ENCODE measurements around the gene TTC34.

TTC34 gene

GRCh38 chr1:2834146-2834475, 32.6 kb upstream of the TTC34 start:
- TF ChIP-seq CTCF (IDR thresholded peaks at IDR 0.05; ENCODE audit: low read depth, low read length) (no peak), EZH2phosphoT487 (IDR thresholded peaks at IDR 0.05; ENCODE audit: low read depth) (no peak)
- H4K20me1 ChIP-seq (ENCODE audit: insufficient read depth, low read length), result no peaks in the 10 kb centered on the region
- H3K27me3 ChIP-seq (ENCODE audit: low read depth, low read length), result no peaks in the 10 kb centered on the region
- no peak overlapping the region for H2AFZ ChIP-seq (ENCODE audit: low read depth, low read length)
- H3K27ac ChIP-seq (ENCODE audit: low read length), result no peak overlapping the region
- no peak overlapping the region for H3K4me3 ChIP-seq (ENCODE audit: low read length)
- H3K4me2 ChIP-seq (ENCODE audit: low read length), result no peak overlapping the region
- no peaks in the 10 kb centered on the region for H3K9me3 ChIP-seq (ENCODE audit: insufficient read depth, low read length)
- H3K9ac ChIP-seq (ENCODE audit: low read length), result no peak overlapping the region
- H3K4me1 ChIP-seq (ENCODE audit: low read length), result no peaks in the 10 kb centered on the region
- no peaks in the 10 kb centered on the region for H3K79me2 ChIP-seq (ENCODE audit: low read length)
- no peaks in the 10 kb centered on the region for H3K36me3 ChIP-seq (replicated peaks; ENCODE audit: low read depth, low read length)

GRCh38 chr1:2833454-2834145, 32.1 kb upstream of the TTC34 start:
- no peaks in the 10 kb centered on the region for H3K79me2 ChIP-seq (ENCODE audit: low read length)
- no peak overlapping the region for H3K27ac ChIP-seq (ENCODE audit: low read length)
- no peaks in the 10 kb centered on the region for H3K4me1 ChIP-seq (ENCODE audit: low read length)
- H3K9ac ChIP-seq (ENCODE audit: low read length), result no peak overlapping the region
- no peak overlapping the region for H2AFZ ChIP-seq (ENCODE audit: low read depth, low read length)
- H3K27me3 ChIP-seq (ENCODE audit: low read depth, low read length), result no peaks in the 10 kb centered on the region
- H3K4me3 ChIP-seq (ENCODE audit: low read length), result no peak overlapping the region
- TF ChIP-seq EZH2phosphoT487 (IDR thresholded peaks at IDR 0.05; ENCODE audit: low read depth), result no peak
- no peak for TF ChIP-seq CTCF (IDR thresholded peaks at IDR 0.05; ENCODE audit: low read depth, low read length)
- H4K20me1 ChIP-seq (ENCODE audit: insufficient read depth, low read length), result no peaks in the 10 kb centered on the region
- no peaks in the 10 kb centered on the region for H3K36me3 ChIP-seq (replicated peaks; ENCODE audit: low read depth, low read length)
- H3K4me2 ChIP-seq (ENCODE audit: low read length), result no peak overlapping the region
- H3K9me3 ChIP-seq (ENCODE audit: insufficient read depth, low read length), result no peaks in the 10 kb centered on the region

- H3K27me3 ChIP-seq (ENCODE audit: low read depth, low read length), result no peaks in the 10 kb centered on the region
- TF ChIP-seq CTCF (IDR thresholded peaks at IDR 0.05; ENCODE audit: low read depth, low read length) (no peak), EZH2phosphoT487 (IDR thresholded peaks at IDR 0.05; ENCODE audit: low read depth) (no peak)
- no peaks in the 10 kb centered on the region for H3K4me1 ChIP-seq (ENCODE audit: low read length)
- H3K9ac ChIP-seq (ENCODE audit: low read length), result no peak overlapping the region
- H2AFZ ChIP-seq (ENCODE audit: low read depth, low read length), result no peak overlapping the region
- no peaks in the 10 kb centered on the region for H3K9me3 ChIP-seq (ENCODE audit: insufficient read depth, low read length)
- H4K20me1 ChIP-seq (ENCODE audit: insufficient read depth, low read length), result no peaks in the 10 kb centered on the region
- no peaks in the 10 kb centered on the region for H3K36me3 ChIP-seq (replicated peaks; ENCODE audit: low read depth, low read length)
- H3K4me3 ChIP-seq (ENCODE audit: low read length), result no peak overlapping the region
- H3K27ac ChIP-seq (ENCODE audit: low read length), result no peak overlapping the region
- no peak overlapping the region for H3K4me2 ChIP-seq (ENCODE audit: low read length)
- no peaks in the 10 kb centered on the region for H3K79me2 ChIP-seq (ENCODE audit: low read length)
Measured at GRCh38 chr1:2832506-2833453, 31.3 kb upstream of the TTC34 start.

- Histone ChIP-seq H3K4me1 (ENCODE audit: low read length) (no peaks in the 10 kb centered on the region), H2AFZ (ENCODE audit: low read depth, low read length) (no peak overlapping the region)
Measured at GRCh38 chr1:2831596-2832212, 30.2 kb upstream of the TTC34 start.

More at GRCh38 chr1:2831596-2832212, 30.2 kb upstream of the TTC34 start:
- H3K27me3 ChIP-seq (ENCODE audit: low read depth, low read length), result no peaks in the 10 kb centered on the region
- H3K36me3 ChIP-seq (replicated peaks; ENCODE audit: low read depth, low read length), result no peaks in the 10 kb centered on the region
- H3K27ac ChIP-seq (ENCODE audit: low read length), result no peak overlapping the region
- no peaks in the 10 kb centered on the region for H3K9me3 ChIP-seq (ENCODE audit: insufficient read depth, low read length)
- TF ChIP-seq EZH2phosphoT487 (IDR thresholded peaks at IDR 0.05; ENCODE audit: low read depth) (no peak), CTCF (IDR thresholded peaks at IDR 0.05; ENCODE audit: low read depth, low read length) (no peak)
- H4K20me1 ChIP-seq (ENCODE audit: insufficient read depth, low read length), result no peaks in the 10 kb centered on the region
- H3K79me2 ChIP-seq (ENCODE audit: low read length), result no peaks in the 10 kb centered on the region
- H3K4me2 ChIP-seq (ENCODE audit: low read length), result no peak overlapping the region
- no peak overlapping the region for H3K4me3 ChIP-seq (ENCODE audit: low read length)
- H3K9ac ChIP-seq (ENCODE audit: low read length), result no peak overlapping the region
